Astrocyte (in vitro differentiated cells and primary cell): ENCODE results near the gene HAL. TPM values are rescaled to one million over a fixed set of nuclear protein-coding genes. Genes with fewer than 3 reads are reported as not detected.

Experiments
- DNase-seq: peaks from one replicate; pipeline ENCODE4 v3.0.0-alpha.2; 2010; ENCODE audit warnings: low read depth
- FAIRE-seq: peaks from 2 replicates; lab custom pipeline; 2011; peaks lifted over from hg19 to GRCh38; lab: Jason Lieb, UNC
- H2AFZ ChIP-seq: 2 replicates; pipeline ENCODE4 v1.6.0; 2012; ENCODE audit warnings: low read depth, low read length, inconsistent platforms
- H3K27ac ChIP-seq: 2 replicates; pipeline ENCODE4 v1.5.1; 2011; ENCODE audit warnings: low read depth, low read length, inconsistent platforms
- H3K27me3 ChIP-seq: 2 replicates; pipeline ENCODE4 v1.6.0; 2011; ENCODE audit warnings: low read length, inconsistent platforms; ENCODE audit not compliant: insufficient read depth
- H3K36me3 ChIP-seq: 2 replicates; pipeline ENCODE4 v1.5.1; 2011; ENCODE audit warnings: low read length, inconsistent platforms; ENCODE audit not compliant: insufficient read depth
- H3K4me1 ChIP-seq: 2 replicates; pipeline ENCODE4 v1.5.1; 2011; ENCODE audit warnings: low read length, inconsistent platforms; ENCODE audit not compliant: insufficient read depth
- H3K4me2 ChIP-seq: 2 replicates; pipeline ENCODE4 v1.6.0; 2012; ENCODE audit warnings: low read length, inconsistent platforms
- H3K4me3 ChIP-seq: 2 replicates; pipeline ENCODE4 v1.5.1; 2011; ENCODE audit warnings: low read depth, mild to moderate bottlenecking, low read length, inconsistent platforms; ENCODE audit not compliant: insufficient read depth
- H3K79me2 ChIP-seq: 2 replicates; pipeline ENCODE4 v1.6.0; 2012; ENCODE audit warnings: mild to moderate bottlenecking, low read length, inconsistent platforms; ENCODE audit not compliant: insufficient read depth
- H3K9ac ChIP-seq: 2 replicates; pipeline ENCODE4 v1.6.0; 2012; ENCODE audit warnings: mild to moderate bottlenecking, low read length, inconsistent platforms
- H3K9me3 ChIP-seq: 2 replicates; pipeline ENCODE4 v1.5.1; 2012; ENCODE audit warnings: low read depth, mild to moderate bottlenecking, low read length, inconsistent platforms; ENCODE audit not compliant: insufficient read depth
- H4K20me1 ChIP-seq: 2 replicates; pipeline ENCODE4 v1.6.0; 2012; ENCODE audit warnings: low read length, inconsistent platforms; ENCODE audit not compliant: insufficient read depth
- H3K27ac Mint-ChIP-seq: one replicate; pipeline ENCODE4 v1.8.0; 2021; ENCODE audit warnings: mild to moderate bottlenecking, mixed read lengths; ENCODE audit not compliant: unreplicated experiment
- H3K27me3 Mint-ChIP-seq: one replicate; pipeline ENCODE4 v1.8.0; 2021; ENCODE audit warnings: low read depth, mixed read lengths; ENCODE audit not compliant: unreplicated experiment
- H3K36me3 Mint-ChIP-seq: one replicate; pipeline ENCODE4 v1.8.0; 2021; ENCODE audit warnings: low read depth, mixed read lengths; ENCODE audit not compliant: unreplicated experiment
- H3K4me1 Mint-ChIP-seq: one replicate; pipeline ENCODE4 v1.8.0; 2021; ENCODE audit warnings: low read depth, mixed read lengths; ENCODE audit not compliant: unreplicated experiment
- H3K4me3 Mint-ChIP-seq: one replicate; pipeline ENCODE4 v1.8.0; 2021; ENCODE audit warnings: mild to moderate bottlenecking, moderate library complexity, mixed read lengths; ENCODE audit not compliant: unreplicated experiment
- H3K9me3 Mint-ChIP-seq: one replicate; pipeline ENCODE4 v1.8.0; 2021; ENCODE audit warnings: mild to moderate bottlenecking, mixed read lengths; ENCODE audit not compliant: unreplicated experiment
- EZH2 ChIP-seq: IDR thresholded peaks from 2 replicates; pipeline ENCODE4 v1.6.1; 2012; ENCODE audit warnings: mild to moderate bottlenecking, low read length, inconsistent platforms; ENCODE audit not compliant: insufficient read depth
- total RNA-seq: library from RNA; stranded (reverse); gene quantifications from 2 replicates; pipeline ENCODE4 v1.2.1, GENCODE V29; 2021
- TF ChIP-seq, protein P1 (sequence below): IDR thresholded peaks from 2 replicates; pipeline ENCODE4 v1.5.1; 2011; ENCODE audit warnings: low read depth, mild to moderate bottlenecking, inconsistent platforms, low read length, moderate library complexity; ENCODE audit not compliant: insufficient read depth

Gene HAL
- total RNA-seq, 1 donor from 2014 or later: 0.20 TPM

DNA sequence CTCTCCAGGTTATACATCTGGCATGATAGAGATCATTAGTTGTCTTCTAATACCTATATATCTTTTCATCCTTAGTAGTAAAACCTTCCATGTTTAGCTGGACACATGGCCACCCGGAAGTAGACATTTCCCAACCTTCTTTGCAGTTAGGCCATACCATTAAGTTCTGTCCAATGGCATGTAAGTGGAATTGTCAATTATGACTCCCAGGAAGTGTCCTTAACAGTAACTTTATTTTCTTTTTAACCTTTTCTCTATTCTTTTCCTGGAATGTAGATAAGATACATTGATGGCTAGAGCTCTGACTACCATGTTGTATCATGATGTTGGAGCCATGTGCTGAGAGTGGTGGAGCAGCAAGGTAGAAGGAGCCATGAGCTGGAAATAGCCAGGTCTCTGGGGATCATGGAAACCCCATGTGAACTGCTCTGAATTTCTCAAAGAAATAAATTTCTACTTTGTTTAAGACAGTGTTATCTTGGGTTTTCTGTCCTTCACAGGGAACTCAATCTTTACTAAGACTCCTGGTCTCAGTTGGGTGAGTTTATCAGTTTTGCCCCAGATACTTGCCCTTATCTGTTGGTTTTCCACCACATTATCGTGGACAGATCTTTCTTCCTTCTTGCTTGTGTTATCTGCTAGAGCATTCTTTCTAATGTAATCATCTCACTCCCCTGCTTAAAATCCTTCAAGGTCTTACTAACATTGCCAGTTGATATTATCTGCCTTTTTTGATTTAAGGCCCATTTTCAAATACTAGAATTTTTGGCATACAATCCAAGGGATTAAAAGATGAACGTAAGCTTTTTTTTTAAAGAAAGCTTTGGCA lies 44.4 kb upstream of the HAL start:
- H3K27ac Mint-ChIP-seq: no peak overlapping the region
- H3K9me3 Mint-ChIP-seq: no peaks in the 10 kb centered on the region
- Histone ChIP-seq H3K79me2 (no peaks in the 10 kb centered on the region), H3K4me1 (peaks cover 4% of the 10 kb centered on the region), H3K27ac (no peak overlapping the region), H3K4me3 (no peak overlapping the region), H3K9me3 (no peaks in the 10 kb centered on the region), H3K36me3 (no peaks in the 10 kb centered on the region), H2AFZ (no peak overlapping the region), H4K20me1 (no peaks in the 10 kb centered on the region), H3K9ac (no peak overlapping the region), H3K27me3 (peaks cover 2% of the 10 kb centered on the region), H3K4me2 (no peak overlapping the region)
- H3K36me3 Mint-ChIP-seq: no peaks in the 10 kb centered on the region
- TF ChIP-seq, protein P1, sequence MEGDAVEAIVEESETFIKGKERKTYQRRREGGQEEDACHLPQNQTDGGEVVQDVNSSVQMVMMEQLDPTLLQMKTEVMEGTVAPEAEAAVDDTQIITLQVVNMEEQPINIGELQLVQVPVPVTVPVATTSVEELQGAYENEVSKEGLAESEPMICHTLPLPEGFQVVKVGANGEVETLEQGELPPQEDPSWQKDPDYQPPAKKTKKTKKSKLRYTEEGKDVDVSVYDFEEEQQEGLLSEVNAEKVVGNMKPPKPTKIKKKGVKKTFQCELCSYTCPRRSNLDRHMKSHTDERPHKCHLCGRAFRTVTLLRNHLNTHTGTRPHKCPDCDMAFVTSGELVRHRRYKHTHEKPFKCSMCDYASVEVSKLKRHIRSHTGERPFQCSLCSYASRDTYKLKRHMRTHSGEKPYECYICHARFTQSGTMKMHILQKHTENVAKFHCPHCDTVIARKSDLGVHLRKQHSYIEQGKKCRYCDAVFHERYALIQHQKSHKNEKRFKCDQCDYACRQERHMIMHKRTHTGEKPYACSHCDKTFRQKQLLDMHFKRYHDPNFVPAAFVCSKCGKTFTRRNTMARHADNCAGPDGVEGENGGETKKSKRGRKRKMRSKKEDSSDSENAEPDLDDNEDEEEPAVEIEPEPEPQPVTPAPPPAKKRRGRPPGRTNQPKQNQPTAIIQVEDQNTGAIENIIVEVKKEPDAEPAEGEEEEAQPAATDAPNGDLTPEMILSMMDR: no peak
- no peak for TF ChIP-seq EZH2
- H3K4me1 Mint-ChIP-seq: peaks cover 8% of the 10 kb centered on the region
- FAIRE-seq (no peak), DNase-seq (peak; percentile 35)
- H3K27me3 Mint-ChIP-seq: no peaks in the 10 kb centered on the region
- H3K4me3 Mint-ChIP-seq: no peak overlapping the region

DNA sequence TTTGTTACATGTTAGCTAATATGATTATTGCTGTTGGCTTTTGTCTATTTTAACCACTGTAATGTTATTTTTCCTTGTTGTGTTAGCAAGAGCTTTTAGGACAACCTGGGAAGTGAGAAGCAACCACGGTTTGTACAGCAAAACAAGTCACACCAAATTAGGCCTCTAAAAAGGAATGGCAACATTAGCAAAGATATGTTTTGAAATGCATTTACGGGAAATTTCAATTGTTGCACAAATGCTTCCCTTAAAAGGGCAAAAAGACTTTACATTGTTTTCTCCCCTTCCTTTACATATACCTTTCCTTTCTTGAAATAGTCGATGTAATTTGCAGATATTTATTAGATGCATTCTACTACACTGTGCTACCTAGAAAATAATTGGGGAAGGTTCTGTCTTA lies 43.4 kb upstream of the HAL start:
- FAIRE-seq: no peak

More for the DNA sequence above, 43.4 kb upstream of the HAL start:
- no peak for DNase-seq
- H3K27me3 ChIP-seq: peaks cover 2% of the 10 kb centered on the region
- no peaks in the 10 kb centered on the region for H4K20me1 ChIP-seq
- no peaks in the 10 kb centered on the region for H3K9me3 Mint-ChIP-seq
- H3K36me3 ChIP-seq: no peaks in the 10 kb centered on the region
- H3K4me3 ChIP-seq: no peak overlapping the region
- no peak overlapping the region for H3K4me3 Mint-ChIP-seq
- no peak overlapping the region for H3K27ac Mint-ChIP-seq
- no peaks in the 10 kb centered on the region for H3K9me3 ChIP-seq
- H3K79me2 ChIP-seq: peaks cover 4% of the 10 kb centered on the region
- H3K4me1 Mint-ChIP-seq: peaks cover 5% of the 10 kb centered on the region
- no peaks in the 10 kb centered on the region for H3K27me3 Mint-ChIP-seq
- no peak overlapping the region for H2AFZ ChIP-seq
- H3K36me3 Mint-ChIP-seq: no peaks in the 10 kb centered on the region
- TF ChIP-seq, protein P1: no peak
- no peak for TF ChIP-seq EZH2
- no peak overlapping the region for H3K9ac ChIP-seq
- no peak overlapping the region for H3K4me2 ChIP-seq
- H3K27ac ChIP-seq: no peak overlapping the region
- H3K4me1 ChIP-seq: peaks cover 4% of the 10 kb centered on the region
